Heart left ventricle (tissue), 13 donors: ENCODE results near the gene AP2A1.

ENCODE experiments used
- POLR2A ChIP-seq, 2 donors: fragments of 450-650 bp; IDR thresholded peaks; one replicate each; pipeline ENCODE4 v1.6.1; 2017; ENCODE audit warnings: antibody characterized with exemption in 2 of 2, mild to moderate bottlenecking in 2 of 2, moderate library complexity in 2 of 2
- TF ChIP-seq, protein P1 (sequence below), 12 donors: fragments of 200-600 bp; sonication (generic) in 4 of 12; IDR thresholded peaks; one replicate each; pipeline versions ENCODE4 v1.5.0 to v1.8.0; 2018 to 2022; ENCODE audit warnings: antibody characterized with exemption in 12 of 12, mild to moderate bottlenecking in 5 of 12
- donor health status: ischemic (EF 13 %, LVEDD 7.1; RV severe dilation, severe dysfunction).
- donor health status: DM: no; HTN: yes; CAD: no.
- donor health status: DM: no; HTN: no; CAD: no.
- donor health status: ischemic (EF 25% LVEDD 6.9; RV normal size, moderate dysfunction).
- donor health status: ischemic (EF 25% LVEDD 5.7; RV mildly dilated, moderate dysfunction).
- donor health status: ischemic (EF 35%, LVEDD 5.7; RV mildly dilated, moderate dysfunction).
- donor health status: nonischemic (EF 11% LVEDD 7.7; RV severe dilation, severe dysfunction).
- donor health status: DM: yes; HTN: yes; CAD: no.
- donor health status: PGD.
- donor health status: ischemic (EF 29% LVEDD 5.4; RV normal size, mild dysfunction).
- donor health status: nonischemic (EF 23%, LVEDD 6.1; RV moderate dilation, normal function).

DNA sequence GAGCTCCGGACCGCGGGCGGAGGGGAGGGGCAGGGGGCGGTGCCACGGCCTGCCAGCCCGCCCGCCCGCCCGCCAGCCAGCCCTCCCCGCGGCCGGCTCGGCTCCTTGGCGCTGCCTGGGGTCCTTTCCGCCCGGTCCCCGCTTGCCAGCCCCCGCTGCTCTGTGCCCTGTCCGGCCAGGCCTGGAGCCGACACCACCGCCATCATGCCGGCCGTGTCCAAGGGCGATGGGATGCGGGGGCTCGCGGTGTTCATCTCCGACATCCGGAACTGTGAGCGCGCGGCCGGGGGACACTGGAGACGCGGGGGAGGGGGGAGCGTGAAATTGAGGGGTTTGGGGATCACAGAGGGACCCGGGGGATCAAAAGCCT lies at the start of gene AP2A1:
- TF ChIP-seq POLR2A (IDR thresholded peaks at IDR 0.05), result peak; percentile 10 to 45
- TF ChIP-seq, protein P1, sequence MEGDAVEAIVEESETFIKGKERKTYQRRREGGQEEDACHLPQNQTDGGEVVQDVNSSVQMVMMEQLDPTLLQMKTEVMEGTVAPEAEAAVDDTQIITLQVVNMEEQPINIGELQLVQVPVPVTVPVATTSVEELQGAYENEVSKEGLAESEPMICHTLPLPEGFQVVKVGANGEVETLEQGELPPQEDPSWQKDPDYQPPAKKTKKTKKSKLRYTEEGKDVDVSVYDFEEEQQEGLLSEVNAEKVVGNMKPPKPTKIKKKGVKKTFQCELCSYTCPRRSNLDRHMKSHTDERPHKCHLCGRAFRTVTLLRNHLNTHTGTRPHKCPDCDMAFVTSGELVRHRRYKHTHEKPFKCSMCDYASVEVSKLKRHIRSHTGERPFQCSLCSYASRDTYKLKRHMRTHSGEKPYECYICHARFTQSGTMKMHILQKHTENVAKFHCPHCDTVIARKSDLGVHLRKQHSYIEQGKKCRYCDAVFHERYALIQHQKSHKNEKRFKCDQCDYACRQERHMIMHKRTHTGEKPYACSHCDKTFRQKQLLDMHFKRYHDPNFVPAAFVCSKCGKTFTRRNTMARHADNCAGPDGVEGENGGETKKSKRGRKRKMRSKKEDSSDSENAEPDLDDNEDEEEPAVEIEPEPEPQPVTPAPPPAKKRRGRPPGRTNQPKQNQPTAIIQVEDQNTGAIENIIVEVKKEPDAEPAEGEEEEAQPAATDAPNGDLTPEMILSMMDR (IDR thresholded peaks at IDR 0.05), result no peak
